ENCODE results near the gene SH3RF3. TPM values are rescaled to one million over a fixed set of nuclear protein-coding genes. Genes with fewer than 3 reads are reported as not detected.

The SH3RF3 gene
- total and polyA plus RNA-seq, 4 experiments from 2014 or later: 0.26 to 2.2 (median 2.1) TPM; not detected in 1

GRCh38 chr2:109239720-109240119 is 110.7 kb downstream of the SH3RF3 start:
- H3K4me3 Mint-ChIP-seq: no peak overlapping the region
- no peaks in the 10 kb centered on the region for H3K27me3 ChIP-seq (ENCODE audit: insufficient read depth, low read length)
- intact Hi-C loops (cut with micrococcal nuclease): no loop called here
- POLR2A ChIA-PET (ENCODE audit: partially characterized antibody): no interaction called here
- H3K36me3 Mint-ChIP-seq: no peaks in the 10 kb centered on the region
- no peak overlapping the region for H3K27ac Mint-ChIP-seq
- DNase-seq: no peak
- peaks cover 5 to 18% (median 10%) of the 10 kb centered on the region in 4 donors for H3K4me1 Mint-ChIP-seq
- CTCF ChIA-PET (ENCODE audit: partially characterized antibody): no interaction called here
- no peak overlapping the region for H3K27ac ChIP-seq (ENCODE audit: low read depth, low read length)
- no peaks in the 10 kb centered on the region for H3K36me3 ChIP-seq (ENCODE audit: insufficient read depth, low read length)
- H3K9me3 Mint-ChIP-seq: peaks cover 0 to under 1% (median 0%) of the 10 kb centered on the region in 8 donors
- peaks cover 2 to 4% of the 10 kb centered on the region in 2 donors for H3K27me3 Mint-ChIP-seq
- H3K4me1 ChIP-seq (ENCODE audit: insufficient read depth, low read length): peaks cover 14% of the 10 kb centered on the region
- no peaks in the 10 kb centered on the region for H3K9me3 ChIP-seq (ENCODE audit: control insufficient read depth in 1 of 2, low read length in 2 of 2)
- no peak overlapping the region for H3K4me3 ChIP-seq (ENCODE audit: low read length in 2 of 2)

- Mint-ChIP-seq H3K36me3 (no peaks in the 10 kb centered on the region), H3K27me3 (peaks cover 0 to under 1% of the 10 kb centered on the region in 2 donors), H3K27ac (peak overlapping the region in 1 of 7 donors; percentile 15), H3K9me3 (no peaks in the 10 kb centered on the region), H3K4me1 (peaks cover 4 to 14% (median 9%) of the 10 kb centered on the region in 4 donors), H3K4me3 (no peak overlapping the region)
- Histone ChIP-seq H3K9me3 (ENCODE audit: control insufficient read depth in 1 of 2, low read length in 2 of 2) (no peaks in the 10 kb centered on the region), H3K36me3 (ENCODE audit: insufficient read depth, low read length) (no peaks in the 10 kb centered on the region), H3K4me1 (ENCODE audit: insufficient read depth, low read length) (peaks cover 14% of the 10 kb centered on the region), H3K27me3 (ENCODE audit: insufficient read depth, low read length) (no peaks in the 10 kb centered on the region), H3K27ac (ENCODE audit: low read depth, low read length) (no peak overlapping the region), H3K4me3 (ENCODE audit: low read length in 2 of 2) (no peak overlapping the region)
- intact Hi-C loops (cut with micrococcal nuclease): no loop called here
- DNase-seq: no peak
- POLR2A ChIA-PET (ENCODE audit: partially characterized antibody): no interaction called here
- CTCF ChIA-PET (ENCODE audit: partially characterized antibody): no interaction called here
Observed at GRCh38 chr2:109242210-109242653, 113.2 kb downstream of the SH3RF3 start.

- no peak overlapping the region for H3K4me3 Mint-ChIP-seq
- H3K4me1 Mint-ChIP-seq: peaks cover 4 to 13% (median 8%) of the 10 kb centered on the region in 4 donors
- H3K27ac Mint-ChIP-seq: peak overlapping the region in 1 of 7 donors; percentile 15
- ChIA-PET POLR2A (ENCODE audit: partially characterized antibody) (no interaction called here), CTCF (ENCODE audit: partially characterized antibody) (no interaction called here)
- Histone ChIP-seq H3K27ac (ENCODE audit: low read depth, low read length) (no peak overlapping the region), H3K36me3 (ENCODE audit: insufficient read depth, low read length) (no peaks in the 10 kb centered on the region), H3K27me3 (ENCODE audit: insufficient read depth, low read length) (no peaks in the 10 kb centered on the region), H3K4me3 (ENCODE audit: low read length in 2 of 2) (no peak overlapping the region), H3K4me1 (ENCODE audit: insufficient read depth, low read length) (peaks cover 14% of the 10 kb centered on the region), H3K9me3 (ENCODE audit: control insufficient read depth in 1 of 2, low read length in 2 of 2) (no peaks in the 10 kb centered on the region)
- H3K36me3 Mint-ChIP-seq: no peaks in the 10 kb centered on the region
- peaks cover 2 to 3% of the 10 kb centered on the region in 2 donors for H3K27me3 Mint-ChIP-seq
- no peaks in the 10 kb centered on the region for H3K9me3 Mint-ChIP-seq
- DNase-seq: no peak
- intact Hi-C loops (cut with micrococcal nuclease): no loop called here
Observed at GRCh38 chr2:109242654-109243331, 113.8 kb downstream of the SH3RF3 start.

- POLR2A ChIA-PET (ENCODE audit: partially characterized antibody): no interaction called here
- Histone ChIP-seq H3K27ac (ENCODE audit: low read depth, low read length) (no peak overlapping the region), H3K9me3 (ENCODE audit: control insufficient read depth in 1 of 2, low read length in 2 of 2) (no peaks in the 10 kb centered on the region), H3K27me3 (ENCODE audit: insufficient read depth, low read length) (no peaks in the 10 kb centered on the region), H3K4me3 (ENCODE audit: low read length in 2 of 2) (no peak overlapping the region), H3K4me1 (ENCODE audit: insufficient read depth, low read length) (peaks cover 5% of the 10 kb centered on the region), H3K36me3 (ENCODE audit: insufficient read depth, low read length) (no peaks in the 10 kb centered on the region)
- H3K4me3 Mint-ChIP-seq: no peak overlapping the region
- intact Hi-C loops (cut with micrococcal nuclease): no loop called here
- H3K27ac Mint-ChIP-seq: no peak overlapping the region
- peaks cover 2 to 3% of the 10 kb centered on the region in 2 donors for H3K27me3 Mint-ChIP-seq
- CTCF ChIA-PET (ENCODE audit: partially characterized antibody): interaction anchor here (1.4 kb wide), 1 partner anchor 267 kb away, joined by 4 read pairs; no protein-coding TSS in a partner anchor
- H3K36me3 Mint-ChIP-seq: no peaks in the 10 kb centered on the region
- peaks cover under 1 to 8% (median 3%) of the 10 kb centered on the region in 4 donors for H3K4me1 Mint-ChIP-seq
- DNase-seq: no peak
- H3K9me3 Mint-ChIP-seq: no peaks in the 10 kb centered on the region
Observed at GRCh38 chr2:109243526-109244303, 114.7 kb downstream of the SH3RF3 start.

GRCh38 chr2:109244304-109244582 is 115.2 kb downstream of the SH3RF3 start:
- ChIA-PET POLR2A (ENCODE audit: partially characterized antibody) (no interaction called here), CTCF (ENCODE audit: partially characterized antibody) (interaction anchor here (1.4 kb wide), 1 partner anchor 266 kb away, joined by 4 read pairs; no protein-coding TSS in a partner anchor)
- peaks cover 0 to 3% (median under 1%) of the 10 kb centered on the region in 4 donors for H3K4me1 Mint-ChIP-seq
- H3K9me3 Mint-ChIP-seq: no peaks in the 10 kb centered on the region
- DNase-seq: no peak
- H3K27me3 Mint-ChIP-seq: peaks cover 2 to 3% of the 10 kb centered on the region in 2 donors
- no peaks in the 10 kb centered on the region for H3K27me3 ChIP-seq (ENCODE audit: insufficient read depth, low read length)
- H3K36me3 Mint-ChIP-seq: no peaks in the 10 kb centered on the region
- H3K4me3 Mint-ChIP-seq: no peak overlapping the region
- H3K9me3 ChIP-seq (ENCODE audit: control insufficient read depth in 1 of 2, low read length in 2 of 2): no peaks in the 10 kb centered on the region
- no peak overlapping the region for H3K27ac Mint-ChIP-seq
- intact Hi-C loops (cut with micrococcal nuclease): no loop called here
- H3K36me3 ChIP-seq (ENCODE audit: insufficient read depth, low read length): no peaks in the 10 kb centered on the region
- no peaks in the 10 kb centered on the region for H3K4me1 ChIP-seq (ENCODE audit: insufficient read depth, low read length)
- no peak overlapping the region for H3K4me3 ChIP-seq (ENCODE audit: low read length in 2 of 2)
- H3K27ac ChIP-seq (ENCODE audit: low read depth, low read length): no peak overlapping the region

- H3K27ac Mint-ChIP-seq: no peak overlapping the region
- H3K4me1 Mint-ChIP-seq: no peaks in the 10 kb centered on the region
Observed at GRCh38 chr2:109244750-109245382, 115.9 kb downstream of the SH3RF3 start.

GRCh38 chr2:109246176-109246575 is 117.2 kb downstream of the SH3RF3 start:
- POLR2A ChIA-PET (ENCODE audit: partially characterized antibody): no interaction called here

More at GRCh38 chr2:109244750-109245382, 115.9 kb downstream of the SH3RF3 start:
- Histone ChIP-seq H3K4me1 (ENCODE audit: insufficient read depth, low read length) (no peaks in the 10 kb centered on the region), H3K4me3 (ENCODE audit: low read length in 2 of 2) (no peak overlapping the region), H3K27ac (ENCODE audit: low read depth, low read length) (no peak overlapping the region), H3K36me3 (ENCODE audit: insufficient read depth, low read length) (no peaks in the 10 kb centered on the region), H3K9me3 (ENCODE audit: control insufficient read depth in 1 of 2, low read length in 2 of 2) (no peaks in the 10 kb centered on the region), H3K27me3 (ENCODE audit: insufficient read depth, low read length) (no peaks in the 10 kb centered on the region)
- Mint-ChIP-seq H3K9me3 (no peaks in the 10 kb centered on the region), H3K27me3 (peaks cover 2 to 3% of the 10 kb centered on the region in 2 donors), H3K36me3 (no peaks in the 10 kb centered on the region), H3K4me3 (no peak overlapping the region)
- CTCF ChIA-PET (ENCODE audit: partially characterized antibody): interaction anchor here (1.4 kb wide), 1 partner anchor 266 kb away, joined by 4 read pairs; no protein-coding TSS in a partner anchor
- no peak for DNase-seq
- POLR2A ChIA-PET (ENCODE audit: partially characterized antibody): no interaction called here
- intact Hi-C loops (cut with micrococcal nuclease): no loop called here

More at GRCh38 chr2:109246176-109246575, 117.2 kb downstream of the SH3RF3 start:
- intact Hi-C loops (cut with micrococcal nuclease): no loop called here
- CTCF ChIA-PET (ENCODE audit: partially characterized antibody): no interaction called here
- H3K9me3 Mint-ChIP-seq: no peaks in the 10 kb centered on the region
- Histone ChIP-seq H3K9me3 (ENCODE audit: control insufficient read depth in 1 of 2, low read length in 2 of 2) (no peaks in the 10 kb centered on the region), H3K4me1 (ENCODE audit: insufficient read depth, low read length) (no peaks in the 10 kb centered on the region), H3K36me3 (ENCODE audit: insufficient read depth, low read length) (no peaks in the 10 kb centered on the region), H3K27me3 (ENCODE audit: insufficient read depth, low read length) (no peaks in the 10 kb centered on the region), H3K27ac (ENCODE audit: low read depth, low read length) (no peak overlapping the region), H3K4me3 (ENCODE audit: low read length in 2 of 2) (no peak overlapping the region)
- no peaks in the 10 kb centered on the region for H3K4me1 Mint-ChIP-seq
- H3K4me3 Mint-ChIP-seq: no peak overlapping the region
- H3K36me3 Mint-ChIP-seq: no peaks in the 10 kb centered on the region
- H3K27me3 Mint-ChIP-seq: peaks cover 2 to 3% of the 10 kb centered on the region in 2 donors
- no peak overlapping the region for H3K27ac Mint-ChIP-seq
- DNase-seq: no peak
